Chondrocyte (in vitro differentiated cells): ENCODE results near the gene RBM19. TPM values are rescaled to one million over a fixed set of nuclear protein-coding genes. Genes with fewer than 3 reads are reported as not detected.

ENCODE experiments used
- DNase-seq: peaks from one replicate; pipeline ENCODE4 v3.0.0; 2021; ENCODE audit warnings: mixed read lengths, low spot score
- H3K27ac Mint-ChIP-seq: one replicate; pipeline ENCODE4 v1.8.0; 2021; ENCODE audit warnings: mild to moderate bottlenecking, moderate library complexity, mixed read lengths; ENCODE audit not compliant: unreplicated experiment
- H3K27me3 Mint-ChIP-seq: 2 replicates; pipeline ENCODE4 v1.8.0; 2021; ENCODE audit warnings: low read depth, mixed read lengths
- H3K36me3 Mint-ChIP-seq: 2 replicates; pipeline ENCODE4 v1.8.0; 2021; ENCODE audit warnings: low read depth, mixed read lengths
- H3K4me1 Mint-ChIP-seq: 2 replicates; pipeline ENCODE4 v1.8.0; 2021; ENCODE audit warnings: low read depth, mild to moderate bottlenecking, mixed read lengths
- H3K4me3 Mint-ChIP-seq: one replicate; pipeline ENCODE4 v1.8.0; 2021; ENCODE audit warnings: mild to moderate bottlenecking, moderate library complexity, mixed read lengths; ENCODE audit not compliant: unreplicated experiment
- H3K9me3 Mint-ChIP-seq: 2 replicates; pipeline ENCODE4 v1.8.0; 2021; ENCODE audit warnings: low read depth, mixed read lengths
- total RNA-seq: library from RNA; stranded (reverse); gene quantifications from 3 replicates; pipeline ENCODE4 v1.2.1, GENCODE V29; 2021
- TF ChIP-seq, protein P1 (sequence below): fragments of 200-600 bp; sonication (generic); IDR thresholded peaks from 2 replicates; pipeline ENCODE4 v1.5.0; 2021; ENCODE audit warnings: antibody characterized with exemption, mild to moderate bottlenecking, moderate library complexity

Gene RBM19
- total RNA-seq, 1 donor from 2014 or later, result 16.2 TPM

DNA sequence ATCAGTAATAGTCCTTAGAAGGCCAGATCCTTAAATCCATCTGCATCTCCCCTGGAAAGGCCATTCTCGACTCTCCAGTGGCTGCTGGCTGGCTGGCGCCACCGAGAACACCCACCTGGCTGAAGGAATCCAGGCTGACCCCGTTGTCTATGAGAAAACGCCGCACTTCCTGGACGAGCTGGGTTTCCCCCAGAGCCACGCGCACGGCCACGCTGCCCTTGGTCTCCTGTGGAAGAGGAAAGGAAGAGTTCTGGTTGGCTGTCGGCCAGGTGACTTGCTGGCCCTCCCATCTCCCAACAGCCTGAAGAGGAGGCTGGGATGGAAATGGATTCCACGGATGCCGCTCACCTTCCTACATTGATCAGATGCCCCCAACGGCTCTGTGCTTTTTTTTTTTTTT, 23.9 kb downstream of the RBM19 start:
- H3K27ac Mint-ChIP-seq, result no peak overlapping the region
- no peaks in the 10 kb centered on the region for H3K9me3 Mint-ChIP-seq
- H3K27me3 Mint-ChIP-seq, result no peaks in the 10 kb centered on the region
- H3K4me1 Mint-ChIP-seq, result no peaks in the 10 kb centered on the region
- no peak overlapping the region for H3K4me3 Mint-ChIP-seq
- H3K36me3 Mint-ChIP-seq, result peaks cover 35% of the 10 kb centered on the region
- TF ChIP-seq, protein P1, sequence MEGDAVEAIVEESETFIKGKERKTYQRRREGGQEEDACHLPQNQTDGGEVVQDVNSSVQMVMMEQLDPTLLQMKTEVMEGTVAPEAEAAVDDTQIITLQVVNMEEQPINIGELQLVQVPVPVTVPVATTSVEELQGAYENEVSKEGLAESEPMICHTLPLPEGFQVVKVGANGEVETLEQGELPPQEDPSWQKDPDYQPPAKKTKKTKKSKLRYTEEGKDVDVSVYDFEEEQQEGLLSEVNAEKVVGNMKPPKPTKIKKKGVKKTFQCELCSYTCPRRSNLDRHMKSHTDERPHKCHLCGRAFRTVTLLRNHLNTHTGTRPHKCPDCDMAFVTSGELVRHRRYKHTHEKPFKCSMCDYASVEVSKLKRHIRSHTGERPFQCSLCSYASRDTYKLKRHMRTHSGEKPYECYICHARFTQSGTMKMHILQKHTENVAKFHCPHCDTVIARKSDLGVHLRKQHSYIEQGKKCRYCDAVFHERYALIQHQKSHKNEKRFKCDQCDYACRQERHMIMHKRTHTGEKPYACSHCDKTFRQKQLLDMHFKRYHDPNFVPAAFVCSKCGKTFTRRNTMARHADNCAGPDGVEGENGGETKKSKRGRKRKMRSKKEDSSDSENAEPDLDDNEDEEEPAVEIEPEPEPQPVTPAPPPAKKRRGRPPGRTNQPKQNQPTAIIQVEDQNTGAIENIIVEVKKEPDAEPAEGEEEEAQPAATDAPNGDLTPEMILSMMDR, result no peak
- no peak for DNase-seq

DNA sequence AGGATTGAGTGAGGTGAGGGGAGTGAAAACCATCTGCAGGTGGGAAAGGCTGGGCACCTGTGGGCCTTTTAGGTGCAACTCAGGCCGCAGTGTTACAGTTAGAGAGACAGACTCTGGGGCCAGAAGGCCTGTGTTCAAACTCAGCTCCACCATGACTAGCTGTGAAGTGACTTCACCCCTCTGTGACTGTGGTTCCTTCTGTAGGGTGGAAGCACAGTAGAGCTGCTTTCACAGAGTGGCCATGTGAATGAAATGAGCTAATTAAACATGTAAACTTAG, 25.0 kb downstream of the RBM19 start:
- H3K9me3 Mint-ChIP-seq, result no peaks in the 10 kb centered on the region
- DNase-seq, result no peak
- H3K27me3 Mint-ChIP-seq, result no peaks in the 10 kb centered on the region
- no peaks in the 10 kb centered on the region for H3K4me1 Mint-ChIP-seq
- TF ChIP-seq, protein P1, result no peak
- no peak overlapping the region for H3K27ac Mint-ChIP-seq
- H3K36me3 Mint-ChIP-seq, result peaks cover 36% of the 10 kb centered on the region
- no peak overlapping the region for H3K4me3 Mint-ChIP-seq

- DNase-seq, result no peak
- no peaks in the 10 kb centered on the region for H3K4me1 Mint-ChIP-seq
- H3K27ac Mint-ChIP-seq, result no peak overlapping the region
- TF ChIP-seq, protein P1, result no peak
- H3K36me3 Mint-ChIP-seq, result peaks cover 34% of the 10 kb centered on the region
- H3K27me3 Mint-ChIP-seq, result no peaks in the 10 kb centered on the region
- no peak overlapping the region for H3K4me3 Mint-ChIP-seq
- no peaks in the 10 kb centered on the region for H3K9me3 Mint-ChIP-seq
These were observed 25.5 kb downstream of the RBM19 start for GRCh38 chr12:113940357-113941207.

GRCh38 chr12:113939867-113940266, 26.3 kb downstream of the RBM19 start:
- no peak overlapping the region for H3K4me3 Mint-ChIP-seq
- TF ChIP-seq, protein P1, result no peak
- H3K36me3 Mint-ChIP-seq, result peaks cover 34% of the 10 kb centered on the region
- DNase-seq, result no peak
- no peaks in the 10 kb centered on the region for H3K9me3 Mint-ChIP-seq
- no peaks in the 10 kb centered on the region for H3K4me1 Mint-ChIP-seq
- H3K27ac Mint-ChIP-seq, result no peak overlapping the region
- H3K27me3 Mint-ChIP-seq, result no peaks in the 10 kb centered on the region

DNA sequence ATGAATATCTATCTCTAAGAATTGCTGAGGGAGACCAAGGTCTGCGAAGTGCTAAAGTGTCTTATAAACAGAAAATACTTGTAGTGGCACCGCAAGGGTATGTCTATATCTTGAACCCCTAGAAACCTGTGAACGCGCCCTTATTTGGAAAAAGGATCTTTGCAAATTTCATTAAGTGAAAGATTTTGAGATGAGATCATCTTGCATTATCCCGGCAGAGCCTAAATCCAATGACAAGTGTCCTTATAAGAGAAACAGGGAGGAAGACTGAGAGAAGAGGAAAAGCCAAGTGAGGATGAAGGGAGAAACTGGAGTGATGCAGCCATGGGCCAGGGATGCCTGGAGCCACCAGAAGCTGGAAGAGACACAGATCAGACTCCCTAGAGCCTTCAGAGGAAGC, 27.7 kb downstream of the RBM19 start:
- H3K4me1 Mint-ChIP-seq, result no peaks in the 10 kb centered on the region
- no peaks in the 10 kb centered on the region for H3K9me3 Mint-ChIP-seq
- no peak for DNase-seq
- TF ChIP-seq, protein P1, result no peak
- no peak overlapping the region for H3K27ac Mint-ChIP-seq
- H3K36me3 Mint-ChIP-seq, result peaks cover 36% of the 10 kb centered on the region
- no peaks in the 10 kb centered on the region for H3K27me3 Mint-ChIP-seq
- no peak overlapping the region for H3K4me3 Mint-ChIP-seq
